HPDE6-E6E7 (cell line): ENCODE data around the gene CALN1.

Experiments used
- DNase-seq: peaks from one replicate; pipeline ENCODE4 v3.0.0; 2011; ENCODE audit warnings: missing footprints; ENCODE audit errors: extremely low spot score

CALN1 gene

GRCh38 chr7:72040641-72041040 lies 371.5 kb downstream of the CALN1 start:
- DNase-seq: no peak

- DNase-seq: no peak
Measured at GRCh38 chr7:72039460-72039859, 372.7 kb downstream of the CALN1 start.

- no peak for DNase-seq
Measured at GRCh38 chr7:72038022-72038732, 374.0 kb downstream of the CALN1 start.

- no peak for DNase-seq
Measured at GRCh38 chr7:72037516-72037915, 374.6 kb downstream of the CALN1 start.

- DNase-seq: no peak
Measured at GRCh38 chr7:72035266-72035665, 376.9 kb downstream of the CALN1 start.

GRCh38 chr7:72032934-72033333 lies 379.2 kb downstream of the CALN1 start:
- no peak for DNase-seq

GRCh38 chr7:72030994-72031667 lies 381.0 kb downstream of the CALN1 start:
- no peak for DNase-seq

GRCh38 chr7:72028267-72028666 lies 383.9 kb downstream of the CALN1 start:
- DNase-seq: no peak

- DNase-seq: no peak
Measured at GRCh38 chr7:72025381-72025960, 386.7 kb downstream of the CALN1 start.

GRCh38 chr7:72023926-72024325 lies 388.2 kb downstream of the CALN1 start:
- no peak for DNase-seq

GRCh38 chr7:72021716-72022115 lies 390.4 kb downstream of the CALN1 start:
- DNase-seq: no peak

GRCh38 chr7:72020311-72020710 lies 391.8 kb downstream of the CALN1 start:
- no peak for DNase-seq

GRCh38 chr7:72019436-72019835 lies 392.7 kb downstream of the CALN1 start:
- no peak for DNase-seq

GRCh38 chr7:72017756-72018155 lies 394.4 kb downstream of the CALN1 start:
- no peak for DNase-seq

- no peak for DNase-seq
Measured at GRCh38 chr7:72016574-72016973, 395.6 kb downstream of the CALN1 start.

GRCh38 chr7:72015136-72015535 lies 397.0 kb downstream of the CALN1 start:
- DNase-seq: no peak

GRCh38 chr7:72007018-72007417 lies 405.1 kb downstream of the CALN1 start:
- DNase-seq: no peak

- DNase-seq: no peak
Measured at GRCh38 chr7:72003236-72003635, 408.9 kb downstream of the CALN1 start.

- no peak for DNase-seq
Measured at GRCh38 chr7:71996141-71996540, 416.0 kb downstream of the CALN1 start.

GRCh38 chr7:71995111-71995510 lies 417.0 kb downstream of the CALN1 start:
- no peak for DNase-seq

GRCh38 chr7:71991586-71991985 lies 420.6 kb downstream of the CALN1 start:
- DNase-seq: no peak

GRCh38 chr7:71990138-71990462 lies 422.0 kb downstream of the CALN1 start:
- DNase-seq: no peak

- DNase-seq: no peak
Measured at GRCh38 chr7:71988201-71988600, 423.9 kb downstream of the CALN1 start.
